RWPE2 (cell line): Measurements from ENCODE around the gene SSC5D.
"Not testable (repeated sequence)": the region's sequence is repeated elsewhere in the genome, so short reads cannot be mapped to it uniquely, and the experiment has no call there.

Source experiments
- ATAC-seq: fragments of 200-7000 bp; cut with Tn5 transposase; 3 replicates; pipeline ENCODE4 v1.9.1; 2021; ENCODE audit warnings: low read depth
- DNase-seq: peaks from one replicate; pipeline ENCODE4 v3.0.0-alpha.2; 2020; ENCODE audit warnings: low spot score
- H3K27ac ChIP-seq: fragments of 450-650 bp; 2 replicates; pipeline ENCODE4 v1.5.1; 2017; ENCODE audit warnings: mild to moderate bottlenecking; ENCODE audit not compliant: poor library complexity, severe bottlenecking
- H3K27me3 ChIP-seq: fragments of 250-450 bp; sonication (Bioruptor Pico); 2 replicates; pipeline ENCODE4 v1.5.1; 2021; ENCODE audit warnings: mild to moderate bottlenecking, moderate library complexity; ENCODE audit not compliant: insufficient read depth, poor library complexity, severe bottlenecking
- H3K36me3 ChIP-seq: fragments of 250-450 bp; sonication (Bioruptor Pico); 2 replicates; pipeline ENCODE4 v1.5.1; 2020; ENCODE audit warnings: low read depth, mild to moderate bottlenecking, moderate library complexity
- H3K4me1 ChIP-seq: fragments of 250-450 bp; sonication (Bioruptor Pico); 2 replicates; pipeline ENCODE4 v1.5.1; 2021; ENCODE audit warnings: mild to moderate bottlenecking, moderate library complexity; ENCODE audit not compliant: insufficient read depth, poor library complexity, severe bottlenecking
- H3K4me3 ChIP-seq: fragments of 250-450 bp; sonication (Bioruptor Pico); 2 replicates; pipeline ENCODE4 v1.5.1; 2021; ENCODE audit warnings: mild to moderate bottlenecking, moderate library complexity; ENCODE audit not compliant: severe bottlenecking
- H3K9me3 ChIP-seq: fragments of 250-450 bp; sonication (Bioruptor Pico); 2 replicates; pipeline ENCODE4 v1.5.1; 2021; ENCODE audit warnings: mild to moderate bottlenecking, moderate library complexity; ENCODE audit not compliant: severe bottlenecking
- TF ChIP-seq, protein P1 (sequence below): fragments of 450-650 bp; IDR thresholded peaks from one replicate; pipeline ENCODE4 v1.5.1; 2017; ENCODE audit warnings: mild to moderate bottlenecking, moderate library complexity; ENCODE audit not compliant: poor library complexity, severe bottlenecking

Gene SSC5D

DNA sequence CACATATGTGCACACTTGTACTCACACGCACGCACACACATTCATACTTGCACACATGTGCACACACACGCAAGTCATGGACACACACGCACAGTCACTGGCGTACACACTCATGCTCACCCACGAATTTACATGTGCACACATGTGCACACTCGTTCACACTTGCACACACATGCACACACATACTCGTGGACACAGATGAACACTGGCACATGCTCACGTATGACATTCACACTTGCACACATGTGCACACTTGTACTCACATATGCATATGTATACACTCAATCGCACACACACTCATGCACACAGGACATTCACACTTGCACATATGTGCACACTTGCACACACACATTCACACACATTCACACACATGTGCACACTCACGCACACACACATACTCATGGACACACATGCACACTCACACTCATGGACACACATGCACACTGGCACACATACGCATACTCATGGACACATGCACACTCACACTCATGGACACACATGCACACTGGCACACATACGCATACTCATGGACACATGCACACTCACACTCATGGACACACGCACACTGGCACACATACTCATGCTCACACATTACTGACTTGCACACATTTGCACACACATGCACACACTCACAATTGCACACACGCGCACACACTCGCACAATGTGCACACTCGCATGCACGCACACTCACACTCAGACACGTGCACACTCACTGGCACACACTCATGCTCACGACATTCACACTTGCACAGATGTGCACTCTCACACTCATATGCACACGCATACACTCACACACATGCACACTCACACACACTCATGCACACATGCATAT is 39.2 kb downstream of the SSC5D start:
- no peak for DNase-seq
- Histone ChIP-seq H3K27ac (no peak overlapping the region), H3K9me3 (no peaks in the 10 kb centered on the region), H3K4me1 (no peaks in the 10 kb centered on the region), H3K27me3 (no peaks in the 10 kb centered on the region), H3K4me3 (no peak overlapping the region), H3K36me3 (no peaks in the 10 kb centered on the region)
- TF ChIP-seq, protein P1, sequence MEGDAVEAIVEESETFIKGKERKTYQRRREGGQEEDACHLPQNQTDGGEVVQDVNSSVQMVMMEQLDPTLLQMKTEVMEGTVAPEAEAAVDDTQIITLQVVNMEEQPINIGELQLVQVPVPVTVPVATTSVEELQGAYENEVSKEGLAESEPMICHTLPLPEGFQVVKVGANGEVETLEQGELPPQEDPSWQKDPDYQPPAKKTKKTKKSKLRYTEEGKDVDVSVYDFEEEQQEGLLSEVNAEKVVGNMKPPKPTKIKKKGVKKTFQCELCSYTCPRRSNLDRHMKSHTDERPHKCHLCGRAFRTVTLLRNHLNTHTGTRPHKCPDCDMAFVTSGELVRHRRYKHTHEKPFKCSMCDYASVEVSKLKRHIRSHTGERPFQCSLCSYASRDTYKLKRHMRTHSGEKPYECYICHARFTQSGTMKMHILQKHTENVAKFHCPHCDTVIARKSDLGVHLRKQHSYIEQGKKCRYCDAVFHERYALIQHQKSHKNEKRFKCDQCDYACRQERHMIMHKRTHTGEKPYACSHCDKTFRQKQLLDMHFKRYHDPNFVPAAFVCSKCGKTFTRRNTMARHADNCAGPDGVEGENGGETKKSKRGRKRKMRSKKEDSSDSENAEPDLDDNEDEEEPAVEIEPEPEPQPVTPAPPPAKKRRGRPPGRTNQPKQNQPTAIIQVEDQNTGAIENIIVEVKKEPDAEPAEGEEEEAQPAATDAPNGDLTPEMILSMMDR, result no peak
- no peak for ATAC-seq

GRCh38 chr19:55528030-55528803 is 40.0 kb downstream of the SSC5D start:
- no peaks in the 10 kb centered on the region for H3K27me3 ChIP-seq
- no peaks in the 10 kb centered on the region for H3K36me3 ChIP-seq
- H3K27ac ChIP-seq, result no peak overlapping the region
- DNase-seq, result no peak
- H3K9me3 ChIP-seq, result no peaks in the 10 kb centered on the region
- H3K4me1 ChIP-seq, result no peaks in the 10 kb centered on the region
- TF ChIP-seq, protein P1, result no peak
- no peak overlapping the region for H3K4me3 ChIP-seq
- ATAC-seq, result no peak

- TF ChIP-seq, protein P1, result no peak
These were observed 41.5 kb downstream of the SSC5D start for GRCh38 chr19:55529636-55530234.

GRCh38 chr19:55530996-55531395 is 42.8 kb downstream of the SSC5D start:
- H3K27me3 ChIP-seq, result no peaks in the 10 kb centered on the region
- no peaks in the 10 kb centered on the region for H3K36me3 ChIP-seq
- H3K9me3 ChIP-seq, result no peaks in the 10 kb centered on the region
- DNase-seq, result no peak
- H3K4me1 ChIP-seq, result no peaks in the 10 kb centered on the region
- H3K27ac ChIP-seq, result no peak overlapping the region
- TF ChIP-seq, protein P1, result no peak
- H3K4me3 ChIP-seq, result no peak overlapping the region
- no peak for ATAC-seq

More at GRCh38 chr19:55529636-55530234, 41.5 kb downstream of the SSC5D start:
- Histone ChIP-seq H3K4me3 (no peak overlapping the region), H3K4me1 (no peaks in the 10 kb centered on the region), H3K36me3 (no peaks in the 10 kb centered on the region), H3K9me3 (no peaks in the 10 kb centered on the region), H3K27me3 (no peaks in the 10 kb centered on the region), H3K27ac (no peak overlapping the region)
- DNase-seq (no peak), ATAC-seq (no peak)

DNA sequence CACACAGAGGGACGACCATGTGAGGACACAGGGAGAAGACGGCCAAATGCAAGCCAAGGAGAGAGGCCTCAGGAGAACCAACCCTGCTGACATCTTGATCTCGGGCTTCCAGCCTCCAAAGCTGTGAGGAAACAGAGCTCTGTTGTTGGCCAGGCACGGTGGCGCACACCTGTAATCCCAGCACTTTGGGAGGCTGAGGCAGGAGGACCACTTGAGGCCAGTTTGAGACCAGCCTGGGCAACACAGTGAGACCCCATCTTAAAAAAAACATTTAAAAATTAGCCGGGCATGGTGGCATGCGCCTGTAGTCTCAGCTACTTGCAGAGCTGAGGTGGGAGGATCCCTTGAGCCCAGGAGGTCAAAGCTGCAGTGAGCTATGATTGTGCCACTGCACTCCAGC is 46.0 kb downstream of the SSC5D start:
- not testable (repeated sequence) for H3K9me3 ChIP-seq, H3K36me3 ChIP-seq, DNase-seq, H3K4me1 ChIP-seq, ATAC-seq, H3K27ac ChIP-seq, H3K4me3 ChIP-seq, H3K27me3 ChIP-seq
